Hypothalamus (tissue), 51 donors: ENCODE results near the gene REEP6.

ENCODE experiments used
- DNase-seq, 51 donors: peaks; one replicate each; lab custom pipeline; 2025; lab: John Stamatoyannopoulos, UW

Gene REEP6

DNA sequence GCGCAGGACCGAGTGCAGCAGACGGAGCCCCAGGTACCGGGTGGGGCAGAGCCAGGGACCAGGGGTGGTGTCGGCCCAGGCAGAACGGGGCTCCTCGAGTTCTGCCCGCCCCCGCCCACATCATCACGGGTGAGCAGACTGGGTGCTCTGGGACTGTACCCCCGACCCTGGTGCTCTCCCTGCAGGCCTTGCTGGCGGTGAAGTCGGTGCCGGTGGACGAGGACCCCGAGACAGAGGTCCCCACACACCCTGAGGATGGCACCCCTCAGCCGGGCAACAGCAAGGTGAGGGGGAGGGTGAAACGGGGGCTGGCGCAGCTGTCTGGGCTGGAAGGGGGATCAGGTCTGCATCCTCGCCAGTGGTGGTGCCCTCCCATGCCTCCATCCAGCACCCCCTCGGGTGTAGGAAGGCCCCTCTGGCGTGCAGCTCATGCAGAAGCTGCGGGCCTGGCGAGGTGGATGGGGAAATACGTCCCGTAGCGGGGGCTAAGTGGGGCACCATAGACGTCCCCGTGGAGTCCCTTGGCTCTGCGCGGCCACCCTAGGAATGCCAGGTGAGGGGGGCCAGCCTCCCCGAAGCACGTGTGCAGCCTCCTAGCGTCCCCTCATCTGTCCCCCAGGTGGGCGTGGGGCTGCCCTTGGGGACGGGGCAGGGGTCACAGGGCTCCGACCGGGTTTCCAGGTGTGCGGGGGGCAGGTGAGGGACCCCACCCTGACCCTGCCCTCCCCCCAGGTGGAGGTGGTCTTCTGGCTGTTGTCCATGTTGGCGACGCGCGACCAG lies 34.7 kb upstream of the REEP6 start:
- DNase-seq = no peak

DNA sequence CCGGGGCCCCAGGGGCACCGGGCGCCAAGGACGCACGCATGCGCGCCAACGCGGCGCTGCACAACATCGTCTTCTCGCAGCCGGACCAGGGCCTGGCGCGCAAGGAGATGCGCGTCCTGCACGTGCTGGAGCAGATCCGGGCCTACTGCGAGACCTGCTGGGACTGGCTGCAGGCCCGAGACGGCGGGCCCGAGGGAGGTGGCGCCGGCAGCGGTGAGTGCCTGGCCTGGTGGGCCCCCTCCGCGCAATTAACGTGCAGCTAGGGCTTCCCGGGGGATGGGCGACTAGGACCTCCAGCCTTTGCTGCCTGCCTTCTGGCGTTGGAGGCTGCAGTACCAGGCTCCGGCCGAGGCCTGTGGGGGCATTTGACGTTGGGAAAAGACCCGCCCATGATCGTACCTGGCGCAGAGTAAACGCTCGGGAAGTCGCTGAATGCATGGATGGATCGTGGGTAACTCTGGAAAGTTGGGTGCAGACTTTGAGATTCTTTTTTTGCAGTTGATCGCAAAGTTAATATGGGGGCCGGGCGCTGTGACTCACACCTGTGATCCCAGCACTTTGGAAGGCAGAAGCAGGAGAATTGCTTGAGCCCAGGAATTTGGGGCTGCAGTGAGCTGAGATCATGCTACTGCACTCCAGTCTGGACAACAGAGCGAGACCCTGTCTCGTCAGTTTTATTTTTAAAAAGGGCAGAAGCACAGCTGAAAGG lies 33.8 kb upstream of the REEP6 start:
- no peak for DNase-seq

DNA sequence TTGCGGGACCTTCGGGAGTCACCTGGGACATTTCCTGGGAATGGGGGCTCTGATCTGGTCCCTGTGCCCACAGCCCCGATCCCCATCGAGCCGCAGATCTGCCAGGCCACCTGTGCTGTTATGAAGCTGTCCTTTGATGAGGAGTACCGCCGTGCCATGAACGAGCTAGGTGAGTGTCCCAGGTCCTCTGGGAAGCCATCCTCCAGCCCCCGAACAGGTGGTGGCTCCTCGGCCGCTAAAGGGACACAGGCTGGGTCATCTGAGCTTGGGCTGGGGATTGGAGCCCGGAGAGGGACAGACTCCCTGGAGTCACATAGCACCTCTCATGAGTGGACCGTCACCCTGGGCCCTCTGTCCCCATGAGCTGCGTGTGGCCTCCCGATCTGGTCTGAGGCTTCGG lies 33.1 kb upstream of the REEP6 start:
- no peak for DNase-seq

DNA sequence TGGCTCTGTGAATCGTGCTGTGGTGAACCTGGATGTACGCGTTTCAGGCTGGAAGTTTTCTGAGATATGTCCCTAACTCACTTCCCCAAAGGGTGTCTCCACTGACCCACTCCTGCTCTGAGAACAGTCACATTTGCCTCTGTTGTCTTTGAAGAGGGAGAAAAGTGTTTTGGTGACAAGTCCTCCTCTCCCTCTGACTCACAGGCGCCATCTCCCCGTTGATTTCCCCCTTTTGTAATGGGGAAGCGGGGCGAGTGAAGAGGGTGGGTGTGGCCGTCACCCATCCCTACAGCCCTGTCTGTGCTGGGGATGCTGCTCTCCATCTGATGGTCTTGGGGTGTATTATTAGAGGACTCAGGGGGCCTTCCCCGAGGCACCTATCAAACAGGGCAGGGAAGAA lies 31.5 kb upstream of the REEP6 start:
- DNase-seq = no peak

DNA sequence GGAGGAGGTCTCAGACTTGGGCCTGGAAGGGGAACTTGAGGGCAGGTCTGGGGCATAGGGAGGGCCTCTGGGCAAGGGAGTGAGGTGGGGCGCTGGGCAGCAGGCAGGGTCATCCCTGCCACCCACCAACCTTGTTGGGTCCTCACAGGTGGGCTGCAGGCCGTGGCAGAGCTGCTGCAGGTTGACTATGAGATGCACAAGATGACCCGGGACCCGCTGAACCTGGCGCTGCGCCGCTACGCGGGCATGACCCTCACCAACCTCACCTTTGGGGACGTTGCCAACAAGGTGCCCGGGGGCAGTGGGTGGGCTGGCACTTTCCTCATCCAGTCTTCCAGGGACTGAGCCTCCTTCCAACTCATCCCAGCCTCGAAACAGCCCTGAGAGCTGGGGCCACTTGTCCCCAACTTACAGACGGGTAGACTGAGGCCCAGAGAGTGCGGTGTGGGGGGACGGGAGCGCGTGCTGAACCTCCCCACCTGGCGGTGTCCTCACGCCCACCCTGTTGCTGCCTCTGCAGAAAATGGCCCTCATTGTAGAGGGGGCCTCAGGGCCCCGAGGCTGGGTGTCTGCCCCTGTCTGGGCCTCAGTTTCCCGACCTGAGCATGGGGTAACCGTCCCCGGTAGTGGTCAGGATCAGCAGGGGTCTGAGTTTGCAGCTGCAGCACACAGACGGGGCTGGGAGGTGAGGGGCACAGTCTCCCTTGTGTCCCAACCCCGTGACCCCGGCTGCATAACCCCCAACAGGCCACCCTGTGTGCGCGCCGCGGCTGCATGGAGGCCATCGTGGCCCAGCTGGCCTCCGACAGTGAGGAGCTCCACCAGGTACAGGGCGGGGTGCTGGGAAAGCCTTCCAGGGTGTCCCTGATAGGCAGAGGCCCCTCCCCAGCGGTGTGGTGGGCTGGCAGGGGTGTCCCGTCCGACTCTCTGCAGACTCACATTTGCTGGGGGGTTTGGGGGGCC lies 30.7 kb upstream of the REEP6 start:
- DNase-seq = no peak

DNA sequence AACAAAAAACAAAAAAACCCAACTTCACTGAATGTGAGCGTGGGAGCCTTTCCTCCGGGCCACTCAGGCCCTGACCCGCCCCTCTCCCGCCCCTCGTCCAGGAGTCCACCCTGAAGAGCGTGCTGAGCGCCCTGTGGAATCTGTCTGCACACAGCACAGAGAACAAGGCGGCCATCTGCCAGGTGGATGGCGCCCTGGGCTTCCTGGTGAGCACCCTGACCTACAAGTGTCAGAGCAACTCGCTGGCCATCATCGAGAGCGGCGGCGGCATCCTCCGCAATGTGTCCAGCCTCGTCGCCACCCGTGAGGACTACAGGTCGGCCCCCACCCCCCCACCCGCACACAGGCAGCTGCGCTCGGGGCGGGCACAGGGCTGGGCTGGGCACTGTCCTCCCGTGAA lies 29.1 kb upstream of the REEP6 start:
- no peak for DNase-seq

DNA sequence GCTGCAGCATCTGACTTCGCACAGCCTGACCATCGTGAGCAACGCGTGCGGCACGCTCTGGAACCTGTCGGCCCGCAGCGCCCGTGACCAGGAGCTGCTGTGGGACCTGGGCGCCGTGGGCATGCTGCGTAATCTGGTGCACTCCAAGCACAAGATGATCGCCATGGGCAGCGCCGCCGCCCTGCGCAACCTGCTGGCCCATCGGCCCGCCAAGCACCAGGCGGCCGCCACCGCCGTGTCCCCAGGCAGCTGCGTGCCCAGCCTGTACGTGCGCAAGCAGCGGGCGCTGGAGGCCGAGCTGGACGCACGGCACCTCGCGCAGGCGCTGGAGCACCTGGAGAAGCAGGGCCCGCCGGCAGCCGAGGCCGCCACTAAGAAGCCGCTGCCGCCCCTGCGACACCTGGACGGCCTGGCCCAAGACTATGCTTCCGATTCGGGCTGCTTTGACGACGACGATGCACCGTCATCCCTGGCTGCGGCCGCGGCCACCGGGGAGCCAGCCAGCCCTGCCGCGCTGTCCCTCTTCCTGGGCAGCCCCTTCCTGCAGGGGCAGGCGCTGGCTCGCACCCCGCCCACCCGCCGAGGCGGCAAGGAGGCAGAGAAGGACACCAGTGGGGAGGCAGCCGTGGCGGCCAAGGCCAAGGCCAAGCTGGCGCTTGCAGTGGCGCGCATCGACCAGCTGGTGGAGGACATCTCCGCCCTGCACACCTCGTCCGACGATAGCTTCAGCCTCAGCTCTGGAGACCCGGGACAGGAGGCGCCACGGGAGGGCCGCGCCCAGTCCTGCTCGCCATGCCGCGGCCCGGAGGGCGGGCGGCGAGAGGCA lies 25.6 kb upstream of the REEP6 start:
- DNase-seq = peak in 4 of 51 donors; percentile 11 to 32 (median 30)

DNA sequence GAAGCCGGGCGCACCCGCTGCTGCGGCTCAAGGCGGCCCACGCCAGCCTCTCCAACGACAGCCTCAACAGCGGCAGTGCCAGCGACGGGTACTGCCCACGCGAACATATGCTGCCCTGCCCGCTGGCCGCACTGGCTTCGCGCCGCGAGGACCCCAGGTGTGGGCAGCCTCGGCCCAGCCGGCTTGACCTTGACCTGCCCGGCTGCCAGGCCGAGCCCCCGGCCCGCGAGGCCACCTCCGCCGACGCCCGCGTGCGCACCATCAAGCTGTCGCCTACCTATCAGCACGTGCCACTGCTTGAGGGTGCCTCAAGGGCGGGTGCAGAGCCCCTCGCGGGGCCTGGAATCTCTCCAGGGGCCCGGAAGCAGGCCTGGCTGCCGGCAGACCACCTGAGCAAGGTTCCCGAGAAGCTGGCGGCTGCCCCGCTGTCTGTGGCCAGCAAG lies 24.9 kb upstream of the REEP6 start:
- no peak for DNase-seq

DNA sequence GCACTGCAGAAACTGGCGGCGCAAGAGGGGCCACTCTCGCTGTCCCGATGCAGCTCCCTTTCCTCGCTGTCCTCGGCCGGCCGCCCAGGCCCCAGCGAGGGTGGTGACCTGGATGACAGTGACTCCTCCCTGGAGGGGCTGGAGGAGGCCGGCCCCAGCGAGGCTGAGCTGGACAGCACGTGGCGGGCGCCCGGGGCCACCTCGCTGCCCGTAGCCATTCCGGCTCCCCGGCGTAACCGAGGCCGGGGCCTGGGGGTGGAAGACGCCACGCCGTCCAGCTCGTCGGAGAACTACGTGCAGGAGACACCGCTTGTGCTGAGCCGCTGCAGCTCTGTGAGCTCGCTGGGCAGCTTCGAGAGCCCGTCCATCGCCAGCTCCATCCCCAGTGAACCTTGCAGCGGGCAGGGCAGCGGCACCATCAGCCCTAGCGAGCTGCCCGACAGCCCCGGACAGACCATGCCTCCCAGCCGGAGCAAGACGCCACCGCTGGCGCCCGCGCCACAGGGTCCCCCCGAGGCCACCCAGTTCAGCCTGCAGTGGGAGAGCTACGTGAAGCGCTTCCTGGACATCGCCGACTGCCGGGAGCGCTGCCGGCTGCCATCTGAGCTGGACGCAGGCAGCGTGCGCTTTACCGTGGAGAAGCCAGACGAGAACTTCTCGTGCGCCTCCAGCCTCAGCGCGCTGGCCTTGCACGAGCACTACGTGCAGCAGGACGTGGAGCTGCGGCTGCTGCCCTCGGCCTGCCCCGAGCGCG lies 24.3 kb upstream of the REEP6 start:
- no peak for DNase-seq

DNA sequence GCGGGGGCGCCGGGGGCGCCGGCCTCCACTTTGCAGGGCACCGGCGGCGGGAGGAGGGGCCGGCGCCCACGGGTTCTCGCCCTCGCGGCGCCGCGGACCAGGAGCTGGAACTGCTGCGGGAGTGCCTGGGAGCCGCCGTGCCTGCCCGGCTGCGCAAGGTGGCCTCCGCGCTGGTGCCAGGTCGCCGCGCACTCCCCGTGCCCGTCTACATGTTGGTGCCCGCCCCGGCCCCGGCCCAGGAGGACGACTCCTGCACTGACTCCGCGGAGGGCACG lies 23.8 kb upstream of the REEP6 start:
- no peak for DNase-seq

DNA sequence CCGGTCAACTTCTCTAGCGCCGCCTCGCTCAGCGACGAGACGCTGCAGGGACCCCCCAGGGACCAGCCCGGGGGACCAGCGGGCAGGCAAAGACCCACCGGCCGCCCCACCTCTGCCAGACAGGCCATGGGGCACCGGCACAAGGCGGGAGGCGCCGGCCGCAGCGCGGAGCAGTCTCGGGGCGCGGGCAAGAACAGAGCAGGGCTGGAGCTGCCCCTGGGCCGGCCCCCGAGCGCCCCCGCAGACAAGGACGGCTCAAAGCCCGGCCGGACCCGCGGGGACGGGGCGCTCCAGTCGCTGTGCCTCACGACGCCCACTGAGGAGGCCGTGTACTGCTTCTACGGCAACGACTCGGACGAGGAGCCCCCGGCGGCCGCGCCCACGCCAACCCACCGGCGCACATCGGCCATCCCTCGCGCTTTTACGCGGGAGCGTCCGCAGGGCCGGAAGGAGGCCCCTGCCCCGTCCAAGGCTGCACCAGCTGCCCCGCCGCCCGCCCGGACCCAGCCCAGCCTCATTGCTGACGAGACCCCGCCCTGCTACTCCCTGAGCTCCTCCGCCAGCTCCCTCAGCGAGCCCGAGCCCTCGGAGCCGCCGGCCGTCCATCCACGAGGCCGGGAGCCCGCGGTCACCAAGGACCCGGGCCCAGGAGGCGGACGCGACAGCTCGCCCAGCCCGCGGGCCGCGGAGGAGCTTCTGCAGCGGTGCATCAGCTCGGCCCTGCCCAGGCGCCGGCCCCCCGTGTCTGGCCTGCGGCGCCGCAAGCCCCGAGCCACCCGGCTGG lies 23.3 kb upstream of the REEP6 start:
- no peak for DNase-seq

DNA sequence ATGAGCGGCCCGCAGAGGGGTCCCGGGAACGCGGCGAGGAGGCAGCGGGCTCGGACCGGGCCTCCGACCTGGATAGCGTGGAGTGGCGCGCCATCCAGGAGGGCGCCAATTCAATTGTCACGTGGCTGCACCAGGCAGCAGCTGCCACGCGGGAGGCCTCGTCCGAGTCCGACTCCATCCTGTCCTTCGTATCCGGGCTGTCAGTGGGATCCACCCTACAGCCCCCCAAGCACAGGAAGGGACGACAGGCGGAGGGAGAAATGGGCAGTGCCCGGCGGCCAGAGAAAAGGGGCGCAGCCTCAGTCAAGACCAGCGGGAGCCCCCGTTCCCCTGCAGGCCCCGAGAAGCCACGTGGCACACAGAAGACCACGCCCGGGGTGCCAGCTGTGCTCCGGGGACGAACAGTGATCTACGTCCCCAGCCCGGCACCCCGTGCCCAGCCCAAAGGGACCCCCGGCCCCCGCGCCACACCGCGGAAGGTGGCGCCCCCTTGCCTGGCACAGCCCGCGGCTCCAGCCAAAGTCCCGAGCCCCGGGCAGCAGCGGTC lies 22.6 kb upstream of the REEP6 start:
- DNase-seq = no peak

DNA sequence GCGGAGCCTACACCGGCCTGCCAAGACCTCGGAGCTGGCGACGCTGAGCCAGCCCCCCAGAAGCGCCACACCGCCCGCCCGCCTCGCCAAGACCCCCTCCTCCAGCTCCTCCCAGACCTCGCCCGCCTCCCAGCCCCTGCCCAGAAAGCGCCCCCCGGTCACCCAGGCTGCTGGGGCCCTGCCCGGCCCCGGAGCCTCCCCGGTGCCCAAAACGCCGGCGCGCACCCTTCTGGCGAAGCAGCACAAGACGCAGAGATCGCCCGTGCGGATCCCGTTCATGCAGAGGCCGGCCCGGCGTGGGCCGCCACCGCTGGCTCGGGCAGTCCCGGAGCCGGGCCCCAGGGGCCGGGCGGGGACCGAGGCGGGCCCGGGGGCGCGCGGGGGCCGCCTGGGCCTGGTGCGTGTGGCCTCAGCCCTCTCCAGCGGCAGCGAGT lies 22.1 kb upstream of the REEP6 start:
- no peak for DNase-seq

DNA sequence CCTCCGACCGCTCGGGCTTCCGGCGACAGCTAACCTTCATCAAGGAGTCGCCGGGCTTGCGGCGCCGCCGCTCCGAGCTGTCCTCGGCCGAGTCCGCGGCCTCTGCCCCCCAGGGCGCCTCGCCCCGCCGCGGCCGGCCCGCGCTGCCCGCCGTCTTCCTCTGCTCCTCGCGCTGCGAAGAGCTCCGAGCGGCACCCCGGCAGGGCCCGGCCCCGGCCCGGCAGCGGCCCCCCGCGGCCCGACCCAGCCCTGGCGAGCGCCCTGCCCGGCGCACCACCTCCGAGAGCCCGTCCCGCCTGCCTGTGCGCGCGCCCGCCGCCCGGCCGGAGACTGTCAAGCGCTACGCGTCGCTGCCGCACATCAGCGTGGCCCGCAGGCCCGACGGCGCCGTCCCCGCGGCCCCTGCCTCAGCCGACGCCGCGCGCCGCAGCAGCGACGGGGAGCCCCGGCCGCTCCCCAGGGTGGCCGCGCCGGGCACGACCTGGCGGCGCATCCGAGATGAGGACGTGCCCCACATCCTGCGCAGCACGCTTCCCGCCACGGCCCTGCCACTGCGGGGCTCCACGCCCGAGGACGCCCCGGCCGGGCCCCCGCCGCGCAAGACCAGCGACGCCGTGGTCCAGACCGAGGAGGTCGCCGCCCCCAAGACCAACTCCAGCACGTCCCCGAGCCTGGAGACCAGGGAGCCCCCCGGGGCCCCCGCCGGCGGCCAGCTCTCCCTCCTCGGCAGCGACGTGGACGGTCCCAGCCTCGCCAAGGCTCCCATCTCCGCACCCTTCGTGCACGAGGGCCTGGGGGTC lies 21.5 kb upstream of the REEP6 start:
- no peak for DNase-seq

DNA sequence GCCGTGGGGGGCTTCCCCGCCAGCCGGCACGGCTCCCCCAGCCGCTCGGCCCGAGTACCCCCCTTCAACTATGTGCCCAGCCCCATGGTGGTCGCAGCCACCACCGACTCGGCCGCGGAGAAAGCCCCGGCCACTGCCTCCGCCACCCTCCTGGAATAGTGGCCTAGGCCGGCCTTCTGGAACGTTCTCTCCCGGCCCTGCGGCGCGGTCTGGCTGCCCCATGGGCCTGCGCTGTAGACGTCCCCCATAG lies 21.0 kb upstream of the REEP6 start:
- no peak for DNase-seq

DNA sequence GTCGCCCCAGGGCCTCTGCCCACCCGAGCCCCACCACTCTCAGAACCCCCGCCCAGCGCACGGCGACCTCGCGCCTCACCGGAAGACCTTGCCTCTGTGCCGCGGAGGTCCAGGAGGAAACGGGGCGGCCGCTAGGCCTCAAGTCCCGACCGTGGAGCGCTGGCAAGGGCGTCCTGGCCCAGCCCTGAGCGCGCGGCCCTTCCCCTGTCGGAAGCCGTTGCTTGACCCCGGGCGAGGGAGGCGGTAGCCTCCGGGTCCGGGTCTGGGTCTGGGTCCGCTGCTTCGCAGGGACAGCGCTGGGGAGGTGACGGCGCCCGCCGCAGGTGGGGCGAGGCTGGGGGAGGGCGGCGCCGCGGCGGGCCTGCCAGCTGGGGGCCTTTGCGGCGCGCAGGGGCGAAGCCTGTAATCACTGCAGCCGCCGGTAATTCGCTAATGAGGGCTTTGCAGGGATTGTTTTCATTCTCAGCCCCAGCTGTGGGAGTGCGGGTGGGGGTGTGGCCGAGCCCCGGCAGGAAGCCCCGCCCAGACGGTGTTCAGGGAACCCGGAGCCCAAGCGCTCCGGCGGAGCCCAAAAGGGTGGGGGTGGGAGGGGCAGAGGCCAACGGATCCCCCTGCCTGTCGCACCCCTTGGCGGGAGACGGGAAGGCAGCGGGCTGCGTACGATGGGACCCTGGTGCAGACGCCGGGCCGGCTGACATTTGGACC lies 20.5 kb upstream of the REEP6 start:
- DNase-seq = peak in 15 of 51 donors; percentile 15 to 64 (median 37)

DNA sequence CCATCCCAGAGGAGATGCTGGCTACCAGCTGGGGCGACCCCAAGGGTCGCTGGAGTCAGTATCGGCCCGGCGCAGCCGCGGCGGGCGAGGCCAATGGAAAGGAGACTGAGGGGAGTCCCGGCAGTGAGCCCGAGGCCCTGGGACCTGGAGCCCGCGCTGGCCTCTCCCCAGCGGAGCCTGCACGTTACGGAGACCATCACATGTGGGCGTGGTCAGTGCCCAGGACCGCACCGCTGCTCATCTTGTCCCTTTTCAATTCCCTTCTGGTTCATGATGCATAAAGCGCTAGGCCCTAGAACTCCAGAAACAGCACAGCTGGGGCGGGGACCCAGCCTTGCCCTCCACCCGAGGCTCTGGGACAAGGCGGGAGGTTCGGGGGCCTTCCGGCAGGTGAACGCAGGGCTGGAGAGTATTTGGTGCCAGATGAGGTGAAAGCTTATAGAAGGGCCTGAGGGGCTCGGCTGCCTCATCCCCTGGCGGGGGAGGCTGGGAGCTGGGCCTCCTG lies 19.9 kb upstream of the REEP6 start:
- DNase-seq = no peak
